Activated CD4-positive, alpha-beta memory T cell treated with anti-CD3 and anti-CD28 coated beads for 36 hours (primary cell): Measurements from ENCODE around the gene GTF3C4. TPM values are rescaled to one million over a fixed set of nuclear protein-coding genes. Genes with fewer than 3 reads are reported as not detected.
A peak's percentile ranks its signal among the peaks of the same experiment; 100 is the strongest.
"Not testable (repeated sequence)": the region's sequence is repeated elsewhere in the genome, so short reads cannot be mapped to it uniquely, and the experiment has no call there.

Experiments
- CTCF ChIA-PET: fragments of 350-600 bp; sonication (Branson Sonifier 250); formaldehyde crosslinking; loops from one replicate; lab custom pipeline; 2021; ENCODE audit warnings: antibody characterized with exemption, inconsistent platforms; lab: Charles Lee
- POLR2A ChIA-PET: fragments of 350-600 bp; sonication (Branson Sonifier 250); formaldehyde crosslinking; loops from one replicate; lab custom pipeline; 2021; ENCODE audit warnings: antibody characterized with exemption; lab: Charles Lee
- DNase-seq: peaks from one replicate; pipeline ENCODE4 v3.0.0-alpha.2; 2020
- H3K27ac Mint-ChIP-seq: one replicate; pipeline ENCODE4 v1.8.0; 2021; ENCODE audit warnings: mixed read lengths
- H3K27me3 Mint-ChIP-seq: one replicate; pipeline ENCODE4 v1.8.0; 2021; ENCODE audit warnings: mixed read lengths
- H3K36me3 Mint-ChIP-seq: one replicate; pipeline ENCODE4 v1.8.0; 2021; ENCODE audit warnings: mixed read lengths
- H3K4me1 Mint-ChIP-seq: one replicate; pipeline ENCODE4 v1.8.0; 2021; ENCODE audit warnings: low read depth, mixed read lengths
- H3K4me3 Mint-ChIP-seq: one replicate; pipeline ENCODE4 v1.8.0; 2021; ENCODE audit warnings: mild to moderate bottlenecking, mixed read lengths
- H3K9me3 Mint-ChIP-seq: one replicate; pipeline ENCODE4 v1.8.0; 2021; ENCODE audit warnings: mixed read lengths
- intact Hi-C: fragments of 100-400 bp; cut with micrococcal nuclease; formaldehyde crosslinking; loops from one replicate; pipeline ENCODE4 v1.15.1; 2023
- total RNA-seq, 2 experiments: library from RNA; stranded (reverse); gene quantifications; one replicate each; pipeline ENCODE4 v1.2.3, GENCODE V29; 2021

Gene GTF3C4
- total RNA-seq, 2 experiments from 2014 or later: 11.6 to 12.4 TPM

GRCh38 chr9:132708239-132708638 is 38.0 kb downstream of the GTF3C4 start:
- H3K36me3 Mint-ChIP-seq: no peaks in the 10 kb centered on the region
- H3K4me1 Mint-ChIP-seq: no peaks in the 10 kb centered on the region
- CTCF ChIA-PET: no interaction called here
- no peak overlapping the region for H3K4me3 Mint-ChIP-seq
- H3K9me3 Mint-ChIP-seq: no peaks in the 10 kb centered on the region
- DNase-seq: no peak
- POLR2A ChIA-PET: no interaction called here
- intact Hi-C loops: no loop called here
- H3K27me3 Mint-ChIP-seq: peaks cover 16% of the 10 kb centered on the region
- H3K27ac Mint-ChIP-seq: no peak overlapping the region

GRCh38 chr9:132708769-132709430 is 38.6 kb downstream of the GTF3C4 start:
- intact Hi-C loops: no loop called here
- POLR2A ChIA-PET: no interaction called here
- Mint-ChIP-seq H3K27me3 (peaks cover 18% of the 10 kb centered on the region), H3K4me3 (no peak overlapping the region), H3K27ac (no peak overlapping the region), H3K4me1 (no peaks in the 10 kb centered on the region), H3K36me3 (no peaks in the 10 kb centered on the region), H3K9me3 (no peaks in the 10 kb centered on the region)
- no peak for DNase-seq
- CTCF ChIA-PET: no interaction called here

GRCh38 chr9:132710333-132710732 is 40.1 kb downstream of the GTF3C4 start:
- CTCF ChIA-PET: interaction anchor here (0.7 kb wide), 1 partner anchor 15 kb away, joined by 3 read pairs; no protein-coding TSS in a partner anchor
- intact Hi-C loops: no loop called here
- no peak overlapping the region for H3K4me3 Mint-ChIP-seq

DNA sequence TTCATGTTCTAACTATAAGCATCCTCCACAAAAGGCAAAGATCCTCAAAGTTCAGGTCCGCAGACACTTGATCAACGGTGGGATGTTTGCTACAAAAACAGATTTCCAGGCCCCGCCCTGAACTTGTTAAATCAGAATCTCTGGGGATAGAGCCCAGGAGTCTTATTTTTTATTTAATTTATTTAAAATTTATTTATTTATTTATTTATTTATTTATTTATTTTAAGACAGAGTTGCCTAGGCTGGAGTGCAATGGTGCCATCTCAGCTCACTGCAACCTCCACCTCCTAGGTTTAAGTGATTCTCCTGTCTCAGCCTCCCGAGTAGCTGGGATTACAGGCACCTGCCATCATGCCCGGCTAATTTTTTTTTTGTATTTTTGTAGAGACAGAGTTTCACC is 40.9 kb downstream of the GTF3C4 start:
- DNase-seq, H3K27ac Mint-ChIP-seq, H3K36me3 Mint-ChIP-seq, CTCF ChIA-PET, H3K4me3 Mint-ChIP-seq, intact Hi-C loops, POLR2A ChIA-PET, H3K9me3 Mint-ChIP-seq, H3K4me1 Mint-ChIP-seq: not testable (repeated sequence)
- peaks cover 17% of the 10 kb centered on the region for H3K27me3 Mint-ChIP-seq

More at GRCh38 chr9:132710333-132710732, 40.1 kb downstream of the GTF3C4 start:
- H3K36me3 Mint-ChIP-seq: no peaks in the 10 kb centered on the region
- POLR2A ChIA-PET: no interaction called here
- no peak overlapping the region for H3K27ac Mint-ChIP-seq
- no peaks in the 10 kb centered on the region for H3K9me3 Mint-ChIP-seq
- peaks cover 18% of the 10 kb centered on the region for H3K27me3 Mint-ChIP-seq
- DNase-seq: no peak
- H3K4me1 Mint-ChIP-seq: no peaks in the 10 kb centered on the region

- DNase-seq: no peak
- no peaks in the 10 kb centered on the region for H3K9me3 Mint-ChIP-seq
- intact Hi-C loops: no loop called here
- H3K4me3 Mint-ChIP-seq: no peak overlapping the region
- no peaks in the 10 kb centered on the region for H3K36me3 Mint-ChIP-seq
- CTCF ChIA-PET: no interaction called here
- POLR2A ChIA-PET: no interaction called here
- no peak overlapping the region for H3K27ac Mint-ChIP-seq
- H3K4me1 Mint-ChIP-seq: no peaks in the 10 kb centered on the region
- peaks cover 14% of the 10 kb centered on the region for H3K27me3 Mint-ChIP-seq
Observed at GRCh38 chr9:132711846-132712245, 41.6 kb downstream of the GTF3C4 start.

DNA sequence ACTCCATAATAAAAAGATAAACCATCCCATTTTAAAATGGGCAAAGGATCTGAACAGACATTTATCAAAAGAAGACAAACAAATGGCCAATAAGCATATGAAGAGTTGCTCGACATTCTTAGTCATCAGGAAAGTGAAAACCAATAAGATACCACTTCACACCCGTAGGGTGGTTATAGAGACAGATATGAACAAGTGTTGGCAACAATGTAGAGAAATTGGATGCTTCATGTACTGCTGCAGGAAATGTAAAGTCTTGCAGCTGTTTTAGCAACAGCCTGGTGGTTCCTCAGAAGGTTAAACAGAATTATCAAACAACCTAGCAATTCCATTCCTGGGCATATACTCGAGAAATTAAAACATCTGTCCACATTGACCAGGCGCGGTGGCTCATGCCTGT is 42.5 kb downstream of the GTF3C4 start:
- intact Hi-C loops: no loop called here
- Mint-ChIP-seq H3K4me1 (no peaks in the 10 kb centered on the region), H3K36me3 (no peaks in the 10 kb centered on the region), H3K4me3 (no peak overlapping the region), H3K27me3 (peaks cover 19% of the 10 kb centered on the region), H3K27ac (no peak overlapping the region), H3K9me3 (no peaks in the 10 kb centered on the region)
- ChIA-PET POLR2A (no interaction called here), CTCF (no interaction called here)
- no peak for DNase-seq

DNA sequence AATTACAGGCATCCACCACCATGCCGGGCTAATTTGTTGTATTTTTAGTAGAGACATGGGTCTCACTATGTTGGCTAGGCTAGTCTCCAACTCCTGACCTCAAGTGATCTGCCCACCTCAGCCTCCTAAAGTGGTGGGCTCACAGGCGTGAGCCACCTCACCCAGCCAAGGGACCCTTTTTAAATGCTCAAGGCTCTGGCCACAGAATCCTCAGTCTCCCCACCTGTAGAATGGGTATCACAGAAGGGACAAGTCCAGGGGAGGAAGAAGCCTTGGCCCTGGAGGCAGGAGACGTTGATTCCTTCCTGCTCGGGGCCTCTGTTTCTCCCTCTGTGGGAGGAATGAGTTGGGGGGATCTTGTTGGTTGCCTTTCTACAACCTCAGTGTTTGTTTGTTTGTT is 45.7 kb downstream of the GTF3C4 start:
- DNase-seq: no peak
- intact Hi-C loops: no loop called here
- ChIA-PET POLR2A (no interaction called here), CTCF (no interaction called here)
- Mint-ChIP-seq H3K4me3 (no peak overlapping the region), H3K4me1 (peaks cover 6% of the 10 kb centered on the region), H3K27me3 (peaks cover 23% of the 10 kb centered on the region), H3K27ac (no peak overlapping the region), H3K36me3 (no peaks in the 10 kb centered on the region), H3K9me3 (no peaks in the 10 kb centered on the region)

DNA sequence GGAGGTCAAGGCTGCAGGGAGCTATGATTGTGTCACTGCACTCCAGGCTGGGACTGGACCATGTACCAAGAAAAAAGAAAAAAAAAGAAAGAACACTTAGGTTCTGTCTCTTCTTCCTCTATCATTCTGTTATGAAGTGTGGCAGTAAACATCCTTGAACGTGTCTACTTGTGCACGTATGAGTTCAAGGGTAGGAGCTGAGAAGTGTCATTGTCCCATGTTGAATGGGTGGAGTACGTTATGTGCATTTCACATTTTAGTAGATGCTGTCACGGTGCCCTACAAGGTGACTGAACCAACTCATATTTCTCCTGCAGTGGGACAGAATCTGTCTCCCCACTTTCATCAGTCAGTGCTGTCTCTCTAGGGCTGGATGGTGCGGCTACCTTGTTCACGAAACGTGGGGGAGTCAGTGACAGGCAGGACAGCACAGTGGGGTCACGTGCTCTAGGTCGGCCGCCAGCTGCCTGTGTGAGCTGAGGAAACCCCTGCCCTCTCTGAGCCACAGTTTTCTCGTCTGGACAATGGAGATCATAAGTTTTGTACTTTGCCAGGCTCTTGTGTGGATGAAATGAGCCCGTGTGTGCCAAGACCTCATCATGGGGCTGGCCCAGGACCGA is 47.2 kb downstream of the GTF3C4 start:
- H3K36me3 Mint-ChIP-seq: no peaks in the 10 kb centered on the region
- CTCF ChIA-PET: no interaction called here
- intact Hi-C loops: no loop called here

GRCh38 chr9:132718381-132718928 is 48.2 kb downstream of the GTF3C4 start:
- H3K36me3 Mint-ChIP-seq, H3K4me1 Mint-ChIP-seq, H3K9me3 Mint-ChIP-seq, H3K27ac Mint-ChIP-seq, H3K4me3 Mint-ChIP-seq, intact Hi-C loops, CTCF ChIA-PET: not testable (repeated sequence)
- peaks cover 22% of the 10 kb centered on the region for H3K27me3 Mint-ChIP-seq
- DNase-seq: peak; percentile 20
- POLR2A ChIA-PET: interaction anchor here (1.6 kb wide), 1 partner anchor 38 kb away, joined by 3 read pairs; no protein-coding TSS in a partner anchor

More for the DNA sequence above, 47.2 kb downstream of the GTF3C4 start:
- Mint-ChIP-seq H3K27me3 (peaks cover 23% of the 10 kb centered on the region), H3K9me3 (no peaks in the 10 kb centered on the region), H3K4me1 (peaks cover 6% of the 10 kb centered on the region), H3K4me3 (no peak overlapping the region), H3K27ac (no peak overlapping the region)
- no peak for DNase-seq
- POLR2A ChIA-PET: no interaction called here

DNA sequence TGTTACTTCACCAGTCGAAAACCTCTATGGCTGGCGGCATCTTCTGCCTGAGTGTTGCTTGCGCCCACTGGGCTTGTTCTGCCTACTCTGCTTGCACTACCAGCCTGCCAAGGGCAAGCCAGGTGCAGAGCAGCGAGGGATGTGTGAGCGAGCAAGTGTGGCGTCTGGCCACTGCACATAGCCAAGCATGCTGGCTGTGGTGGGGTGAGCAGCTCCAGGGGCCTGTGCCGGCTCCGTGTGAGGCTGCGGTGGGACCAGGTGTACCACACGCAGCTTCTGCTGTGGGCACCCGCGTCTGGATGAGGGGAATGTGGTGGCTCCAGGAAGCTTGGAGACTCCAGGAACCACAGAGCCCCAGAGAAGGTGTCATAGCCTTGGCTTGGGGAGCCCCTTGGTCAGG is 51.4 kb downstream of the GTF3C4 start:
- POLR2A ChIA-PET: no interaction called here
- CTCF ChIA-PET: no interaction called here

DNA sequence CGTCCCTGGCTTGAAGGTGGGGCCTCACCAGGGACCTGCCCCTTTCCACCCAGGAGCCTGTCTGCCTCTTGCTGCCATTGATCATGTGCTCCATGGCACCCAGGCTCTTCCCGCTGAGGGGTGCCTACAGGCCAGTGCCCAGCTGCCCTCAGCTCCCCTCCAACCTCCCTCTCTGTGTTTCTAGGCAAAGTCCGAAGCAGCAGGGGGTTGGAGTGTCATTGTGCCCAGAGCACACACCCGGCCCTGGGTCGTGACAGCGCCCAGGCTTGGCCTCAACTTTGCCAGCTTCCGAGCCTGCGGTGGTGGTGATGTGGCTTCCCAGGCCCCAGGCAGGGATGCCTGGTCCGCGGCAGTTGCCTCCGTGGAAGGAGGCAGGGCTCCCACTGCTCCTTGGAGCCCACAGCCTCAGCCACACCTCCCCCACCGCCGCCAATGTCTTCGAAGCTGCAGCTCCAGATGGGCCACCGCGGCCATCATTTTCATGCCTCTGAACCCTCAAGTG is 52.4 kb downstream of the GTF3C4 start:
- no peaks in the 10 kb centered on the region for H3K36me3 Mint-ChIP-seq
- peaks cover 6% of the 10 kb centered on the region for H3K4me1 Mint-ChIP-seq
- CTCF ChIA-PET: no interaction called here

More for the DNA sequence above, 51.4 kb downstream of the GTF3C4 start:
- intact Hi-C loops: no loop called here
- Mint-ChIP-seq H3K36me3 (no peaks in the 10 kb centered on the region), H3K27ac (no peak overlapping the region), H3K4me1 (peaks cover 6% of the 10 kb centered on the region), H3K9me3 (no peaks in the 10 kb centered on the region), H3K27me3 (peaks cover 18% of the 10 kb centered on the region), H3K4me3 (no peak overlapping the region)
- DNase-seq: no peak

GRCh38 chr9:132723809-132724208 is 53.5 kb downstream of the GTF3C4 start:
- CTCF ChIA-PET: no interaction called here
- H3K27me3 Mint-ChIP-seq: peaks cover 15% of the 10 kb centered on the region
- DNase-seq: no peak
- H3K4me1 Mint-ChIP-seq: no peaks in the 10 kb centered on the region
- no peaks in the 10 kb centered on the region for H3K9me3 Mint-ChIP-seq
- H3K4me3 Mint-ChIP-seq: no peak overlapping the region
- H3K27ac Mint-ChIP-seq: no peak overlapping the region
- POLR2A ChIA-PET: no interaction called here
- no peaks in the 10 kb centered on the region for H3K36me3 Mint-ChIP-seq
- intact Hi-C loops: no loop called here

More for the DNA sequence above, 52.4 kb downstream of the GTF3C4 start:
- Mint-ChIP-seq H3K4me3 (no peak overlapping the region), H3K9me3 (no peaks in the 10 kb centered on the region), H3K27ac (no peak overlapping the region), H3K27me3 (peaks cover 22% of the 10 kb centered on the region)
- POLR2A ChIA-PET: no interaction called here
- no peak for DNase-seq
- intact Hi-C loops: no loop called here
